Stimulated activated CD4-positive, alpha-beta T cell treated with anti-CD3 and anti-CD28 coated beads, Interleukin-12 subunit alpha, Interleukin-12 subunit beta, amount 100 ng/mL, for 24 hours (primary cell): ENCODE measurements around the gene POMT2.
"Not testable (repeated sequence)": the region's sequence is repeated elsewhere in the genome, so short reads cannot be mapped to it uniquely, and the experiment has no call there.

ENCODE experiments used
- DNase-seq, 2 experiments: peaks; one replicate each; pipeline ENCODE4 v3.0.0-alpha.2; 2020; ENCODE audit warnings: low read depth in 2 of 2

POMT2 gene

DNA sequence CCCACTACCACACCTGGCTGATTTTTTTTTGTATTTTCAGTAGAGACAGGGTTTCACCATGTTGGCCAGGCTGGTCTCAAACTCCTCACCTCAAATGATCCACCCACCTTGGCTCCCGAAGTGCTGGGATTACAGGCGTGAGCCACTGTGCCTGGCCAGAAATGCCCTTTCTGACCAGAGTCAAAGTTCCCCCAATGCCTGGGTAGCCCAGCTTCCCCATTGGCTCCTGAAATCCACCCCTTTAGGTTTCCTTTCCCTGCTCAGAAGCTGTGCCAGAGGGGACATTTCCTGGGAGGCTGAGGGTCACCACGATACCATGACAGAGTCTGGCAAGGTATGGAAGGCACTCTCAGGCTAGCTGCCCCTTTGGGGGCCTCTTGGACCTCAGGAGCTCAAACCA, 3.6 kb upstream of the POMT2 start:
- no peak for DNase-seq

DNA sequence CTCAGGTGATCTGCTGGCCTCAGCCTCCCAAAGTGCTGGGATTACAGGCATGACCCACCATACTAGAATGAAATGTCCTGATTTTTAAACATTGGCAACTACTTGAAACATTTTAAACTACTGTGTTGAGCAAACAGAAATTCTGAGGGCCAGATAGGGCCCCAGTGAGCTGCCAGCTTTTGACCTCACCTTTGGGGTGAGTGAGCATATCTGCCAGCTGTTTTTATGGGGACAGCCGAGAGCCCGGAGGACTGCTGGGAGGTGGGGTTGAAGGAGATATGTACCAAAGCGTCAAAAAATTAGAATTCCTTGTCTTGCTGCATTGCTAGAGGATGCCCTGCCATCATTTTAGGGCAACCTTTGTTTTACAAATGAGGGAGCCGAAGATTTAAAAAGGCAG, 2.9 kb upstream of the POMT2 start:
- DNase-seq: no peak

DNA sequence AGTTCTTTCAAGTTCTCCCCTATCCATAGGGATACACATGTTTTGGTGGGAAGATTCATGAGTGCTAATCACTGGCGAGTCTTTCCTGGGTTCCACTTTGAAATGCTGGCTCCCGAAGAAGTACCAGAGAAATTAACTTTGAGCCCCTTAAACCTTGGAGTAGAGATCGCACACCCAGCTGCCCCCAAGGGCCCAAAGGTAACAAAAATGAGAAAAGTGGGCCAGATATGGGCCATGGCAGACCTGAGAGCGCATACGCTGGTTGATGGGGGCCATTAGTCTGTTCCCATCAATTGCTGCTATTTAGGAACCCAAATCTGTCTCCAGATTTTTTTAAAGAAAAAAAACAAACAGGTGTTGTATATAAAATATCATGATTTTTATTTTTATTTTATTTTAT, 2.3 kb upstream of the POMT2 start:
- DNase-seq: no peak

DNA sequence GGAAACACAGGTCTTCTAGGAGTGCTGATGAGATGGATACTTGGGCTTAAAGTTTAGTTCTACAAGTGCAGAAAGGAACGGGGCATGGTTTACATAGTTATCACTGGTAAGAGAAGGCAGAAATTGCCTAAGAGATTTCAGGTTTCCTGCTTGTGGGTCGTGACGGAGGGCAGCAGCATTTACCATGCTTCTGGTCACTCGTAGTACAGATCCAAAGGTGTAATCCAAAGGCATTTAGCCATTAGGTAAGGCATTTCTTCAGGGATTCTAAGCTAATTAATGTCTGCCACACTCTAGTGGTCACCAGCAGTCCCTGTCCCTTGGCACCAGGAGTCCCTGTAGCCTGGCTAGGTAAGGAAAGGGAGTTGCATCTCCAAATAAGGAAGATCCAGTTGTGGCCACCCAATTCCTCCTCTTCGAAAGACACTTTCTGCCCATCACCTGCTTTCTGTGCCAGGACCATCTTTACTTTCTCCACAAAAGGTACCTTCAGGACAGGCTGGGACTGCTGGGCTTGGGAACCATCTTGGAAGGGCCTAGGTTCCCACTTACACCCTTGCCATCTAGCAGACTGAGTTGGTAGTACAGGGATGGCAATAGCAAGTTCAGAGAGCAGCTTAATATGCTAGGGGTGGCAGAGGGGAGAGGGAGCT, 1.7 kb upstream of the POMT2 start:
- DNase-seq: no peak

DNA sequence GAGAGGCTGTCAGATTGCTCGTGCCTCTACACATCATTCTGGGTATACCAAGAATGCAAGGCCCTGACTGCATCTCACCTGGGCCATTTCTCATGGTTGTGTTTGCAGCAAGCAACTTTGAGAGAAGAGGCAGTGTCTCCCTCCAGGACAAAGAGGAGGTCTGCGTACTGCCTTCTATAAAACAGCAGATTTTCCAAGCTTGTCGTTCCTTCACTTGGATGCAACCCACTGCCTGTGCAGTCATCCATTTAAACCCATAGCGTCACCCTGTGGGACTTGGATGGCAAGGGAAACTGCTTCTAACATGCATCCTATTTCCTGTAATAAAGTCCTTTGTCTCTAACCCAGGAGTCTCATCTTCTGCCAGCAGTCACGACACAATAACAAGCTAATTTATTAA, 1.3 kb downstream of the POMT2 start:
- no peak for DNase-seq

DNA sequence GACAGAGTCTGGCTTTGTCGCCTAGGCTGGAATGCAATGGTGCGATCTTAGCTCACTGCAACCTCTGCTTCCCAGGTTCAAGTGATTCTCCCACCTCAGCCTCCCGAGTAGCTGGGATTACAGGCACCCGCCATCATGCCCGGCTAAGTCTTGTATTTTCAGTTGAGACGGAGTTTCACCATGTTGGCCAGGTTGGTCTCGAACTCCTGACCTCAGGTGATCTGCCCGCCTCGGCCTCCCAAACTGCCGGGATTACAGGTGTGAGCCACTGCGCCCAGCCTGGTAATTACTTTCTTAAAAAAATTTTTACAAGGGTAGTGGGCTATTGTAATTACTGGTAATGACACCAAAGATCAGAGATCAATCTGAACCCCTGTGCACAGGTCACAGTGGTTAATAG, 1.9 kb downstream of the POMT2 start:
- not testable (repeated sequence) for DNase-seq

DNA sequence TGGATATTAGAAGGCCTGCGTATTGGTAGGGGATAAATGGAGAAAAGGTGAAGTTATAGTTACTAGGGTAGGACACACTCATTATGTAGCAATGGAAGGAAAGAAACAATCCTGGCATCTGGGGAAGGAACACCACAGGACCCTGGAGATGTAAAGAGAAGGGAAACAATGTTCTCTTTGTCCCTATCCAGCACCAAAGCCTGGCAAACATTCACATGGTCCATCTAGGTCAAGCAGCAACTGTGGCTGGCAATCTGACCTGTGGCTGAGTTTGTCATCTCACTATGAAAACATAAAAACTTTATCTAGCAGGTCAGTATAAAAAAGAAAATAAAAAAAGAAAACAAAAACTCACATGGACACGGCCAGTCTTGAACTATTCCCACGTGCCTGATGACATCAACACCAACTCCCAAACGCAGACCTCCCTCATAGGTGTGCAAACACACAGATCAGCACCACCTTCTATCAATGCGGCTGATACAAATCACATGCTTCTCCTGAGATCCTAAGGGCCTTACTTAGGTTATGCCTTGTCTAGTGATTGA, 2.6 kb downstream of the POMT2 start:
- DNase-seq: no peak

DNA sequence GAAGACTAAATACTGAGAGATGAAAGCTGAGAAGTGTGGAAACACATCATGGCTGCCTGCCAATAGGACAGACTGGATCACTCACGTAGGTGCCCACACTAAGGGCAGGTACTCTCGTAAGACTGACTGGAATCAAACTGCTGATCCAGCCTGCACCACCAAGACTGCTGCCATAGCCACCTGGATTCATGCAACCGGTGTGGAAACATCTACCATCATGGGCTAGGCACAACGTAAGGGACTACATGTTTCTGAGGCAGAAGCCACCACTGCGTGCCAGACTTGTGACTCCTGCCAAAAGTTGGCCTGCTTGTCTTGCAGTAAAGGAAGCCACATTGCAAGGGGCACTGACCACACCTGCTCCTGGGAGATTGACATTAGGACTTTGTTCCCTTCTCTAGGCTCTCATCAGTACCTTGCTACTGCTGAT, 3.8 kb downstream of the POMT2 start:
- no peak for DNase-seq

DNA sequence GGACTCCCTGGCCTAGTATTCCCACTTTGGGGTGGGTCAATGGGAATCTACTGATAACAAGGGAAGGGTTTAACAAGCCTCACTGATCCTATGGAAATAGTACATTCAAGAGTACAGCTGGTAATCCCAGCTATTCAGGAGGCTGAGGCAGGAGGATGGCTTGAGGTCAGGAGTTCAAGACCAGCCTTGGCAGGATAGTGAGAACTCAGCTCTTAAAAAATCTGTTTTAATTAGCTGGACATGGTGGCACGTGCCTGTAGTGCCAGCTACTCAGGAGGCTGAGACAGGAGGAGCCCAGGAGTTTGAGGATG, 4.5 kb downstream of the POMT2 start:
- no peak for DNase-seq

DNA sequence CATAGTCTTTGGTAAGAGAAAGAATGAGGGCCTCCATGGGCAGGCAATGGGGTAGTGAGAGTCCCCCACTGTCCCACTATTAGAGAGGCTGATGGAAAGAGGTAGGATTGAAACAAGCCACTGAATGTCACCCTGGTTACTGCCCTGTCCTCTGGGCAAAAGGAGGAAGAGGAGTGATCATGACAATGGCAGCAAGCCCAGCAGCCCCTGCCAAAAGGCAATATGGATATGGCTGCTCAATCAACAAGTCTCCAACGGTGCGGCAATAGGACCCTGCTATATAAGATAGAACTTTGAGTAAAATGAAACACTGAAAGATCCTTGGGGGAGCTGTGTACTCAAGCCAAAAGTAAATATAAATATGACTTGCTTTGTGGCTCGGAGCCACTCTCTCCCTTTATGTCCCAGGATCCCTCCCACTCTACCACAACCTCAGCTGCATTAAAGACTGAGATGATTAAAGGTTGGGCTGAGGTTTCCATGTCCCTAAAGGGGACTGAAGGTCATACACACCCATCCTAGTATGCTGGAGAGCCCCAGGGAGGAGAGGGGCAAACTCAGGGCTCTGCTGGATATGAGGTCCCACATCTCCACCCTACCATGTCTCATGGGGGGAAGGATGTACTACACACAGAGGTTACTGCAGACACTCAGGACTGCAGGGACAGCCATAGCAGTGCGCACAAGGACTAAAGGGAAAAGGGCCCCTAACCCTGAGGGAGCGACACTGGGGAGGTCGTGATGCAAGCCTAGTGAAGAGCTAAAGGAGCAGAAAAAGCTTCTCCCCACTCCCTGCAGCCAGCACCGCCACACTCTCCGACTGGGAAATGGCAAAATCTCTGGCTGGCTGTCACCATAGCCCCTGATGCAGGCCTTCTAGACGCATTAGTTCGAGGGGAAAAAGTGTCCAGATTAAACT, 5.9 kb downstream of the POMT2 start:
- DNase-seq: no peak

DNA sequence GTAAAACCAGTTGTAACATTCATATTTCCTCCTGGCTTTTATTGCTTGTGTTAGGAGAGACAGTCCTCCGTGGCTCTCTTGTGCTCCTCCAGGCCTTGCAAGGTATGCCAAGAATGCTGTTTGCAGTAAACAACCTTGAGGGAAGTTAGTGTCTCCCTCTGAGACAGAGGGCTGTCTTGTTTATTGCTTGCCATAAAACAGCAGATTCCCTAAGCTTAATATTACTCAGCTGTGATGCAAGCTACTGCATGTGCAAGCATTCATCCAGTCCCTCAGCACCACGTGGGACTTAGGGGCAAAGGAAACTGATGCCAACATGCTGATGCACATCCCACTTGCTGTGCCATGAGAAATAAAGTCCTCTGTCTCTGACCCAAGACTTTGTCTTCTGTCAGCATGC, 6.6 kb downstream of the POMT2 start:
- DNase-seq: no peak

DNA sequence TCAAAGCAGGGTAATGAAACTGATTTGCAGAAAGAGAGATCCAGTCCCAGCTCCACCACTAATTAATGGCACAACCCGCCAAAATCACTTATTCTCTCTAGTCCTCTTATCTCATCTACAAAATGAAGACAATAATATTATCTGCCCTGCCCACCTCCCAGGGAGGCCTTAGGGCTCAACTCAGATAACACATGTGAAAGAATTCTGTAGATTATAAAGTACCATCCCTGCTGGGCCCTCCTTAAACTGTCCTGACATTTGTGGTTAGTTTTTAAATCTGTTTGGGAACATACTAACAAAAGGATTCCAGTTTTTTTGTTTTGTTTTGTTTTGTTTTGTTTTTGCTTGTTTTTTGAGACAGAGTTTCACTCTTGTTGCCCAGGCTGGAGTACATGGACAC, 7.3 kb downstream of the POMT2 start:
- DNase-seq: no peak

DNA sequence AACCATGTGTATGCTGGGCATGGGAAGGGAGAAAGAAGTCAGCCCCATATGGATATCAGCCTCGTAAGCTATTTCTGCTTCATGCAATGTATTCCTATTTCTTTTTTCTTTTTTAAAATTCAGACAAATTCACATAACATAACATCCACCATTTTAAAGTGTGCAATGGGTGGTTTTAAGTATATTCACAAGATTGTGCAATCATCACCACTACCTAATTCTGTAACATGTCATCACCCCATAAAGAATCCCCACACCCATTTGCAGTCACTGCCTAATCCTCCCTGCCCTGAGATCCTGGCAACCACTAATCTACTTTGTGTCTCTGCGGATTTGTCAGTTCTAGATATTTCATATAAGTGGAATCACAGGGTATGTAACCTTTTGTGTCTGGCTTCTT, 9.5 kb downstream of the POMT2 start:
- DNase-seq: no peak

DNA sequence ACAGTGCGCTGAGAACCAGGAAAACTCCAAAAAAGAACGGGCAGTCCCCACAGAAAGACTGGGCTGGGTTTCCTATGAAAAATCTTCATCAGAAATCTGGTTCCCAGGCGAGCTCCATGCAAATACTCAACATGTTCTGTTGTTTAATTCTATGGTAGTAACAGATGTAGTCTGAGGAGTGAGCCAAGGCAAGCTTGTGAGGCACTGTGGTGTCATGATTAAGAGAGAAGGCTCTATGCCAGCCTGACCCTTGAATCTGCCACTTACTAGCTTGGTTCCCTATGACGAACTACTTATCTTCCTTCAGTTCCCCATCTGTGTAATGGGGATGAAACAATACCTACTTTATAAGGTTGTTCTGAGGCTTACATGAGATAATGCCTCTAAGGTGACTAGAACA, 10.7 kb downstream of the POMT2 start:
- no peak for DNase-seq

DNA sequence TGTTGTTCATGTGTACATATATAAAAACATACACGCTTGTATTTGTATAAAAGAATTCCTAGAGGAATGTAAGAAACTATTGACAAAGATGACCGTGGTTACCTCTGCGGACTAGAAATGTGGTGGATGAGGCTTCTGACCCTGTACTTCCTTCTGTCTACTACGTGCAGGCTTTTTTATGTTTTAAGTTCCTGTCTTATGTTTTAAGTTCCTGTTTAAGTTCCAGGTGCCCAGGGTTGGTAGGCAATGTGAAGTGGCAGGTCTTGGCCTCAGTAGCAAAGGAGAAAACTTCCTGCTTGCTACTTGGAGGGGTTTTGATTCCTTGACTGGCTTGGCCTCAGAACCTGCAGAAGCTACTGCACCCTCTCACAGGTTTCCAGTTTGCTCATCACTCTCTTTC, 11.6 kb downstream of the POMT2 start:
- DNase-seq: no peak

DNA sequence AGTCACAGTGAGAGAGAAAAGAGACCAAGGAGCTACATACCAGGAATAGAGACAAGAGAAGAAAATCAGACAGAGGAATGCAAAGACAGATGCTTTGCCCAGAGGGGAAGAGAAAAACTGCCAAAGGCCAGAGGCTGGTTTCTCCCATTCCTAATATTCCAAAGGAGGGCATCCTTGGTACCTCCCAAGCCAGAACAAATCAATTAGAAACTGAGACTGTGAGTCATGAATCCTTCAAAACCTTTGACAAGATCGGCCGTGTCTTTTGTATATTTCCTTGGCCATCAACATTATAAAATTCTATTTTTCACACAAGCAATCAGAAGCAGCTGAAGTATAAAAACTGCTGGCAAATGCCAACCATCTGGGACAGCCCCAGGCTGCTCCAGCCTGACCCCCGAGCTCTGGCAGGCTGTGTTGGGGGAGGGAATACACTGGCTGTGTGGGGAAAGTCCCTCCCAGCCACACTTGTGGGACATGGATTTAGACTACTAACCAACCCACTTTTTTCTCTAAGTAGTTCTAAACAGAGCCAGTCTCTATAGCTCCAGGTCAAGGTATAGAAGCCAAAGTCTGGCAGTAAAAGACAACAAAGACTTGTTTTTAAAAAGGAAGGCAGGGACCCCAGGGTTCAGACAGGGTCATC, 13.7 kb downstream of the POMT2 start:
- DNase-seq: no peak

DNA sequence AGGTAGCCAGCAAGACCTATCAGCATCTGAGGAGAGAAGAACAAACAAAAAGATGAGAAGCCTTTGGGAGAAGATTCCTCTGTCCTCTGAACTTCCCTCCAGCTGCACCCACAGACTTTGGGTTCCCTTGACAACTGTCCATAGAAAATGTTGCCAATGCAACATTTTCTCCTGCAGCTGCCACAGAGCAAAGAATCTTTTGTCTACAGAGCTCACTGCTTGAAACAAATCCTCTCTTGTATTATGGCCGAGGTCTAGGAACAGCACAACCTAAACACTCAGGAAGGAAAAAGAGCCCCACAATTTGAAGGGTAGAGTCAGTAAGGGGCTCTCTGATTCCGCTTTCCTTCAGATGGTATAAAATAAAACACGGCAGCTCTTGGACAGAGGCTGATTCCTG, 14.3 kb downstream of the POMT2 start:
- DNase-seq: no peak

DNA sequence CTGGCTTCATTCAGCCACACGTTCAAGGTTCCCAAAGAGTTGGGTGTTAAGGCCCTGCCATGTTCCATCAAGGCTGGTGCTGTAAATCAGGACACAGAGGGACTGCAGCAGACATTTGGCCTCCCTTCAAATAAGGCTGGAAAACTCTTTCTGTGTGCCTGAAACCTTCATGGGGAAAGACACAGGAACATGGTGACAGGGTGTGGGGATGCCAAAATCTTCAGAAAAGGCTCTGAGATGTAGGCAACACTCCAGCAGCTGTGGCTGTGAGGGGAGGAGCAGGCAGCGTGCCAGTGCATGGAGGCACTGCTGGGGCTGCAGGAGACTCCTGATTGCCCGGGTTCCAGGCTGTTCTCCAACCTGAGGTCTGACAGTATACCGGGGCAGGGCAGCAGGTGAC, 15.0 kb downstream of the POMT2 start:
- DNase-seq: no peak

DNA sequence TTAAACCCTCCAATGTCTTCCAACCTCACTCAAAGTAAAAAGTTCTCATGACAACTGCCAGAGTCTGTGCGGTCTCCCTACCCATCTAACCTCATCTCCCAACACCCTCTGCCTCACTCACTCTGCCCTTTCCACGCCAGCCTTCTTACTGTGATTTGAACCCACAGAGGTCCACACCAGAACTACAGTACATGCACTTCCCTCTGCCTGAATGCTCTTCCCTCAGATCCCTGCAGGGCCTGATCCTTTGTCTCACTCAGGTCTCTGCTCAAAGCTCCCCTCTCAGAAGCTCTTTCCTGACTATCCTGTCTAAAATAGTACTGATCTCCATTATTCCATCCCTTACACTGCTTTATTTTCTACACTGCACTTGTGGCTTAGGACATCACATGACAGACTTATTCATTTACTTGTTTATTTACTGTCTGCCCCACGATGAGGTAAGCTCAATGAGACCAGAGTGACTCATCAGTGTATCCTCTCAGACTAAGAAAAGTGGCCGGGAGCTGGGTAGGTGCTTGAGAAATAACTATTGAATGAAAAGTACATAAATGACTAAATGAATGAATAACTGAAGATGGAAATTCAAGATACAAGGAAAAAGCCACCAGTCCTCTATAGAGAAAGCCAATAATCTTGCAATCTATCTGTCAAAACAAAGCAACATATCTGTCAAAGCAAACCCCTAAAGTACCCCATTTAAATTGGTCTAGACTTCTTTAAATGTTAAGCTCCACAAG, 17.1 kb downstream of the POMT2 start:
- DNase-seq: no peak

DNA sequence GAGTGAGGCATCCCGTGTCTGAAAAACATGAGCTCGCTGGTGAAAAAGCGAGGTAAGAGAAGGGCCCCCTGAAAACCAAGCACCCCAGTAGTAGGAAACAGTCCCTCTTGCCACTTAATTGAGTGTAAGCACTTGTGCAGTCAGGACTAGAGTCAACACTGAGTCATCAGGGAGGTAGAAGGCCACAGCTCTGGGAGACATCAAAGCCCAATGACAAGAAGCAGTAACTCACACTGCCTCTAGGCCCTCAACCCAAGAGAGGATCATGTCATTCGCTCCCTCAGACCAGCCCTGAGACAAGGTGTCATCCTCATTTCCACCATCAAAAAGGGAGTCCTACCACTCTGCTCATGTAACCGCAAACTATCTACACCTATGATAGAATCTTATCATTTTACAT, 17.8 kb downstream of the POMT2 start:
- peak in 1 of 2 experiments; percentile 22 for DNase-seq

DNA sequence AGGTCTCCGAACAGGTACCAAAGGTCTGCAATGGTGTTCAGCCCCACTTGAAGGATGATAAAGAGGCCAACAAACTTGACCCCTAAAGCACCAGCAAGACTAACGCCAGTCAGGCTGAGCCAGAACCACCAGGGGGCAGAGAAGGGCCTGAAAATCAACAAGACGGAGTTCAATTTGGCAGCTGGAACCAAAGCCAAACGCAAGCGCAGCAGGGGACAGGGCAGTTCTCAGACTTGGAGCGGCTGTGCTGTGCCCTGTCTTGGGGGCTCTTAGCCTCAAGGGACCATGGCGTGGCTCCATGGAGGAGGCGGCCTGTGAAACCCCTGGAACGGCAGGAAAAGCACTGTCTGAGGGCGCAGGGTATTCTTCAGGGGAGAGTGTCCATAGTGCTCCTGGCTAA, 19.6 kb downstream of the POMT2 start:
- peak in 1 of 2 experiments; percentile 48 for DNase-seq

DNA sequence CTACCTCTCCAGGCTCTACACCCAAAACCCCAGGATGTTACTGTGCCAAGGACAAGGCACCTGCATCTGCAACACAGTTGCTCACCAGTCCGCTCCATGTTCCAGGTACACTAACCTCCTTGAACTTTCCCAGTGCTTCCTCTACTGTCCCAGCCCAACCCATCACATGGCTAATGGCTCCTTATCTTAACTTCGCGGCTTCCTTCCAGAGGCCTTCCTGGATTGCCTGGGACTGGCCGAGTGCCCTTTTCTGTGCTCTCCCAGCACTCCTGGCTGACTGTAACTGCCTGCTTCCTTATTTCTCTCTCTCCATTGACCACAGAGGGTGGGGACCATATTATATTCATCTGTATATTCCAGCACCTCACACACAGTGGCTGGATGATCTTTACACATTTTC, 20.9 kb downstream of the POMT2 start:
- DNase-seq: no peak
